Loucy (cell line): ENCODE results near the gene ZKSCAN3.

ENCODE experiments used
- H2AFZ ChIP-seq: fragments of 200-600 bp; sonication (generic); 2 replicates; pipeline ENCODE4 v1.6.0; 2016; ENCODE audit warnings: antibody characterized with exemption, mild to moderate bottlenecking, low read length, moderate library complexity
- H3F3A ChIP-seq: fragments of 200-600 bp; 2 replicates; pipeline ENCODE4 v1.6.0; 2016; ENCODE audit warnings: antibody characterized with exemption, low read depth, mild to moderate bottlenecking
- H3K27me3 ChIP-seq: fragments of 200-600 bp; sonication (generic); 2 replicates; pipeline ENCODE4 v1.6.1; 2014; ENCODE audit warnings: low read length, mild to moderate bottlenecking; ENCODE audit not compliant: insufficient read depth, poor library complexity, severe bottlenecking
- H3K36me3 ChIP-seq: fragments of 200-600 bp; sonication (generic); 2 replicates; pipeline ENCODE4 v1.6.1; 2016; ENCODE audit warnings: low read length; ENCODE audit not compliant: insufficient read depth
- H3K4me1 ChIP-seq: fragments of 200-600 bp; sonication (generic); 2 replicates; pipeline ENCODE4 v1.5.1; 2014; ENCODE audit warnings: low read length, mild to moderate bottlenecking; ENCODE audit not compliant: insufficient read depth, poor library complexity, severe bottlenecking
- H3K4me2 ChIP-seq: fragments of 200-600 bp; sonication (generic); 2 replicates; pipeline ENCODE4 v1.6.0; 2014; ENCODE audit warnings: antibody characterized with exemption, low read length, low read depth, mild to moderate bottlenecking; ENCODE audit not compliant: poor library complexity, severe bottlenecking
- H3K4me3 ChIP-seq: fragments of 200-600 bp; sonication (generic); 2 replicates; pipeline ENCODE4 v1.5.1; 2014; ENCODE audit warnings: low read length, mild to moderate bottlenecking, mixed read lengths; ENCODE audit not compliant: poor library complexity, severe bottlenecking
- H3K79me2 ChIP-seq: fragments of 200-600 bp; sonication (generic); 2 replicates; pipeline ENCODE4 v1.6.1; 2014; ENCODE audit warnings: low read length; ENCODE audit not compliant: insufficient read depth
- H3K9ac ChIP-seq: fragments of 200-600 bp; sonication (generic); 2 replicates; pipeline ENCODE4 v1.6.0; 2014; ENCODE audit warnings: mild to moderate bottlenecking, low read depth, low read length, moderate library complexity; ENCODE audit not compliant: poor library complexity, severe bottlenecking
- H3K9me2 ChIP-seq: fragments of 200-600 bp; sonication (generic); replicated peaks from 2 replicates; pipeline ENCODE4 v1.6.1; 2016; ENCODE audit warnings: low read depth, low read length, mixed read lengths
- H3K9me3 ChIP-seq: fragments of 200-600 bp; sonication (generic); 2 replicates; pipeline ENCODE4 v1.6.1; 2014; ENCODE audit warnings: mild to moderate bottlenecking, antibody characterized with exemption, low read length, low read depth; ENCODE audit not compliant: insufficient read depth
- H4K20me1 ChIP-seq: fragments of 200-600 bp; sonication (generic); 2 replicates; pipeline ENCODE4 v1.6.0; 2014; ENCODE audit warnings: antibody characterized with exemption, low read length, mild to moderate bottlenecking; ENCODE audit not compliant: insufficient read depth, poor library complexity, severe bottlenecking
- CTCF ChIP-seq: fragments of 200-600 bp; sonication (generic); conservative IDR thresholded peaks from 2 replicates; pipeline ENCODE4 v1.5.1; 2014; ENCODE audit warnings: mild to moderate bottlenecking, antibody characterized with exemption, low read length
- EZH2phosphoT487 ChIP-seq: fragments of 200-600 bp; IDR thresholded peaks from 2 replicates; pipeline ENCODE4 v1.6.1; 2018; ENCODE audit warnings: antibody characterized with exemption, mild to moderate bottlenecking, moderate library complexity, borderline replicate concordance

Gene ZKSCAN3

GRCh38 chr6:28336284-28337120, 13.2 kb upstream of the ZKSCAN3 start:
- H3F3A ChIP-seq, result peaks cover 2% of the 10 kb centered on the region; the same call in 1 of the 2 replicates
- H3K79me2 ChIP-seq, result peaks cover 16% of the 10 kb centered on the region
- peaks cover 32% of the 10 kb centered on the region for H3K4me1 ChIP-seq
- H3K36me3 ChIP-seq, result no peaks in the 10 kb centered on the region
- H3K9ac ChIP-seq, result peak overlapping the region; percentile 99
- peak overlapping the region; percentile 99 for H3K4me2 ChIP-seq
- H2AFZ ChIP-seq, result no peak overlapping the region
- TF ChIP-seq CTCF, result no peak
- TF ChIP-seq EZH2phosphoT487, result no peak
- H3K4me3 ChIP-seq, result peak overlapping the region; percentile 91
- no peaks in the 10 kb centered on the region for H4K20me1 ChIP-seq
- H3K9me3 ChIP-seq, result peaks cover 12% of the 10 kb centered on the region; the same call in 1 of the 2 replicates
- no peaks in the 10 kb centered on the region for H3K9me2 ChIP-seq
- no peaks in the 10 kb centered on the region for H3K27me3 ChIP-seq

GRCh38 chr6:28337121-28337520, 12.6 kb upstream of the ZKSCAN3 start:
- TF ChIP-seq CTCF (no peak), EZH2phosphoT487 (no peak)
- peak overlapping the region; percentile 91 for H3K4me3 ChIP-seq
- H3K36me3 ChIP-seq, result no peaks in the 10 kb centered on the region
- no peaks in the 10 kb centered on the region for H3K9me2 ChIP-seq
- no peaks in the 10 kb centered on the region for H4K20me1 ChIP-seq
- H3K9me3 ChIP-seq, result peaks cover 12% of the 10 kb centered on the region; the same call in 1 of the 2 replicates
- H3F3A ChIP-seq, result peaks cover 2% of the 10 kb centered on the region; the same call in 1 of the 2 replicates
- no peaks in the 10 kb centered on the region for H3K27me3 ChIP-seq
- H2AFZ ChIP-seq, result no peak overlapping the region
- peaks cover 16% of the 10 kb centered on the region for H3K79me2 ChIP-seq
- peak overlapping the region; percentile 99 for H3K4me2 ChIP-seq
- H3K9ac ChIP-seq, result peak overlapping the region; percentile 99
- H3K4me1 ChIP-seq, result peaks cover 32% of the 10 kb centered on the region

GRCh38 chr6:28340310-28341095, 9.2 kb upstream of the ZKSCAN3 start:
- Histone ChIP-seq H3K4me1 (peaks cover 14% of the 10 kb centered on the region), H3F3A (peaks cover 2% of the 10 kb centered on the region; the same call in 1 of the 2 replicates), H3K9me2 (no peaks in the 10 kb centered on the region), H3K4me3 (no peak overlapping the region), H3K9me3 (peaks cover 12% of the 10 kb centered on the region; the same call in 1 of the 2 replicates), H4K20me1 (no peaks in the 10 kb centered on the region), H3K9ac (no peak overlapping the region), H3K79me2 (peaks cover 13% of the 10 kb centered on the region), H3K36me3 (no peaks in the 10 kb centered on the region), H3K4me2 (no peak overlapping the region), H3K27me3 (no peaks in the 10 kb centered on the region), H2AFZ (no peak overlapping the region)
- TF ChIP-seq EZH2phosphoT487, result no peak
- TF ChIP-seq CTCF, result no peak
